Breast epithelium (tissue), 4 donors: ENCODE data around the gene CRELD1. TPM values are rescaled to one million over a fixed set of nuclear protein-coding genes. Genes with fewer than 3 reads are reported as not detected.

Experiments used
- DNase-seq, 2 donors: peaks; one replicate each; pipeline ENCODE4 v3.0.0-alpha.2; 2019; ENCODE audit warnings: low spot score in 2 of 2
- H3K27ac ChIP-seq, 2 donors: fragments of 200-600 bp; sonication (generic) in 1 of 2; one replicate each; pipeline ENCODE4 v1.5.1; 2016 to 2019; ENCODE audit warnings: mild to moderate bottlenecking in 1 of 2
- H3K27me3 ChIP-seq, 2 donors: fragments of 200-600 bp; sonication (generic) in 1 of 2; one replicate each; pipeline versions ENCODE4 v1.5.1 to v1.6.0; 2017 to 2019; ENCODE audit warnings: control low read depth in 1 of 2, mild to moderate bottlenecking in 1 of 2
- H3K36me3 ChIP-seq: fragments of 200-600 bp; one replicate; pipeline ENCODE4 v1.5.1; 2019
- H3K4me1 ChIP-seq, 2 donors: fragments of 200-600 bp; sonication (generic); one replicate each; pipeline ENCODE4 v1.5.1; 2016 to 2019; ENCODE audit warnings: control low read depth in 1 of 2
- H3K4me3 ChIP-seq, 3 donors: fragments of 200-600 bp; sonication (generic); 1 replicate in 2 of 3; 2 replicates in 1 of 3; pipeline ENCODE4 v1.5.1; 2016 to 2019; ENCODE audit warnings: mild to moderate bottlenecking in 3 of 3, moderate library complexity in 2 of 3
- H3K9me3 ChIP-seq, 2 donors: fragments of 200-600 bp; sonication (generic) in 1 of 2; one replicate each; pipeline ENCODE4 v1.5.1; 2016 to 2019; ENCODE audit warnings: control low read depth in 1 of 2
- CTCF ChIP-seq, 3 donors: fragments of 450-650 bp; IDR thresholded peaks; one replicate each; pipeline ENCODE4 v1.5.1; 2016 to 2017; ENCODE audit warnings: antibody characterized with exemption in 3 of 3, mild to moderate bottlenecking in 3 of 3, moderate library complexity in 3 of 3
- POLR2A ChIP-seq: fragments of 450-650 bp; IDR thresholded peaks from one replicate; pipeline ENCODE4 v1.6.1; 2016; ENCODE audit warnings: antibody characterized with exemption, mild to moderate bottlenecking, moderate library complexity
- POLR2AphosphoS5 ChIP-seq, 3 donors: sonication (generic); formaldehyde crosslinking; IDR thresholded peaks; one replicate each; pipeline ENCODE4 v1.6.1; 2017; ENCODE audit warnings: antibody characterized with exemption in 3 of 3
- intact Hi-C: fragments of 100-400 bp; cut with DNase I; formaldehyde crosslinking; loops from one replicate; pipeline ENCODE4 v1.15.1; 2023; ENCODE audit warnings: low total_unique reads
- total RNA-seq, 3 donors: library from RNA; depleted of rRNA; stranded (reverse); fragments of >200 nt; gene quantifications; one replicate each; pipeline ENCODE4 v1.1.0, GENCODE V29; 2016

The CRELD1 gene
- total RNA-seq, 3 donors from 2014 or later = 33.6 to 52.4 (median 44.6) TPM

- peaks cover 3 to 8% of the 10 kb centered on the region in 2 donors for H3K4me1 ChIP-seq
- H3K27ac ChIP-seq = no peak overlapping the region
- H3K36me3 ChIP-seq = no peaks in the 10 kb centered on the region
- H3K9me3 ChIP-seq = no peaks in the 10 kb centered on the region
- DNase-seq = no peak
- no peak for TF ChIP-seq POLR2A
- no peak for TF ChIP-seq CTCF (IDR thresholded peaks at IDR 0.05)
- no peak for TF ChIP-seq POLR2AphosphoS5 (IDR thresholded peaks at IDR 0.05)
- no peaks in the 10 kb centered on the region for H3K27me3 ChIP-seq
- H3K4me3 ChIP-seq = no peak overlapping the region
- intact Hi-C loops = no loop called here
These were observed 24.2 kb upstream of the CRELD1 start for GRCh38 chr3:9909221-9910013.

- intact Hi-C loops = no loop called here
- H3K4me3 ChIP-seq = no peak overlapping the region
- DNase-seq = no peak
- peaks cover 11 to 12% of the 10 kb centered on the region in 2 donors for H3K4me1 ChIP-seq
- no peaks in the 10 kb centered on the region for H3K27me3 ChIP-seq
- H3K9me3 ChIP-seq = no peaks in the 10 kb centered on the region
- H3K27ac ChIP-seq = no peak overlapping the region
- no peaks in the 10 kb centered on the region for H3K36me3 ChIP-seq
- TF ChIP-seq POLR2AphosphoS5 (IDR thresholded peaks at IDR 0.05) (no peak), CTCF (IDR thresholded peaks at IDR 0.05) (no peak), POLR2A (no peak)
These were observed 21.8 kb upstream of the CRELD1 start for GRCh38 chr3:9911863-9912262.

- H3K27ac ChIP-seq = peak overlapping the region in 1 of 2 donors; percentile 33
- TF ChIP-seq CTCF (IDR thresholded peaks at IDR 0.05) (no peak), POLR2A (no peak)
- no peaks in the 10 kb centered on the region for H3K36me3 ChIP-seq
- no peaks in the 10 kb centered on the region for H3K9me3 ChIP-seq
- peaks cover 11 to 12% of the 10 kb centered on the region in 2 donors for H3K4me1 ChIP-seq
- H3K4me3 ChIP-seq = no peak overlapping the region
- intact Hi-C loops = no loop called here
- DNase-seq = no peak
- no peaks in the 10 kb centered on the region for H3K27me3 ChIP-seq
These were observed 21.2 kb upstream of the CRELD1 start for GRCh38 chr3:9912294-9912935.

- peak; percentile 80 to 84 for DNase-seq
- H3K4me3 ChIP-seq = no peak overlapping the region
- H3K9me3 ChIP-seq = no peaks in the 10 kb centered on the region
- no peaks in the 10 kb centered on the region for H3K27me3 ChIP-seq
- H3K27ac ChIP-seq = peak overlapping the region; percentile 93 to 94
- intact Hi-C loops = no loop called here
- TF ChIP-seq CTCF (IDR thresholded peaks at IDR 0.05) = no peak
- TF ChIP-seq POLR2A = no peak
- TF ChIP-seq POLR2AphosphoS5 (IDR thresholded peaks at IDR 0.05) = no peak
- H3K36me3 ChIP-seq = no peaks in the 10 kb centered on the region
- peaks cover 11 to 23% of the 10 kb centered on the region in 2 donors for H3K4me1 ChIP-seq
These were observed 20.0 kb upstream of the CRELD1 start for GRCh38 chr3:9913601-9914000.

GRCh38 chr3:9914011-9914410, 19.6 kb upstream of the CRELD1 start:
- Histone ChIP-seq H3K4me1 (peaks cover 11 to 24% of the 10 kb centered on the region in 2 donors), H3K36me3 (no peaks in the 10 kb centered on the region), H3K27me3 (no peaks in the 10 kb centered on the region), H3K9me3 (no peaks in the 10 kb centered on the region), H3K4me3 (no peak overlapping the region), H3K27ac (peak overlapping the region; percentile 93 to 94)
- no peak for TF ChIP-seq POLR2A
- intact Hi-C loops = no loop called here
- peak in 1 of 2 donors; percentile 83 for DNase-seq
